Measurements from ENCODE around the gene GMIP. TPM values are rescaled to one million over a fixed set of nuclear protein-coding genes. Genes with fewer than 3 reads are reported as not detected.
"Not testable (repeated sequence)": the region's sequence is repeated elsewhere in the genome, so short reads cannot be mapped to it uniquely, and the experiment has no call there.

GMIP gene
- total and polyA plus RNA-seq, 2 donors, result 3.6 to 6.2 TPM

- H3K27ac ChIP-seq (ENCODE audit: low read depth); H3K4me3 ChIP-seq (ENCODE audit: low read depth, low read length); H3K4me1 ChIP-seq (ENCODE audit: insufficient read depth); DNase-seq (ENCODE audit: extremely low spot score); H3K36me3 ChIP-seq (ENCODE audit: insufficient read depth): not testable (repeated sequence)
- WGBS, result 90% methylated on average over 20 of the region's 20 CpGs
Measured at GRCh38 chr19:19598728-19599451, 44.6 kb downstream of the GMIP start.

GRCh38 chr19:19597809-19598306, 45.6 kb downstream of the GMIP start:
- no peak overlapping the region for H3K4me3 ChIP-seq (ENCODE audit: low read depth, low read length)
- no peaks in the 10 kb centered on the region for H3K4me1 ChIP-seq (ENCODE audit: insufficient read depth)
- no peak overlapping the region for H3K27ac ChIP-seq (ENCODE audit: low read depth)
- no peak for DNase-seq (ENCODE audit: extremely low spot score)
- no peaks in the 10 kb centered on the region for H3K36me3 ChIP-seq (ENCODE audit: insufficient read depth)
- 82% methylated on average over 8 of the region's 8 CpGs for WGBS

GRCh38 chr19:19595171-19595701, 48.2 kb downstream of the GMIP start:
- peak; percentile 80 for DNase-seq (ENCODE audit: extremely low spot score)
- H3K27ac ChIP-seq (ENCODE audit: low read depth), result peak overlapping the region; percentile 35

GRCh38 chr19:19594381-19594780, 49.1 kb downstream of the GMIP start:
- H3K27ac ChIP-seq (ENCODE audit: low read depth), result no peak overlapping the region
- peaks cover 3% of the 10 kb centered on the region for H3K4me1 ChIP-seq (ENCODE audit: insufficient read depth)
- H3K4me3 ChIP-seq (ENCODE audit: low read depth, low read length), result no peak overlapping the region
- H3K36me3 ChIP-seq (ENCODE audit: insufficient read depth), result no peaks in the 10 kb centered on the region
- no peak for DNase-seq (ENCODE audit: extremely low spot score)
- 93% methylated on average over 4 of the region's 4 CpGs for WGBS

More at GRCh38 chr19:19595171-19595701, 48.2 kb downstream of the GMIP start:
- Histone ChIP-seq H3K4me1 (ENCODE audit: insufficient read depth) (peaks cover 3% of the 10 kb centered on the region), H3K36me3 (ENCODE audit: insufficient read depth) (no peaks in the 10 kb centered on the region), H3K4me3 (ENCODE audit: low read depth, low read length) (no peak overlapping the region)
- WGBS, result 59% methylated on average over 8 of the region's 8 CpGs

GRCh38 chr19:19592690-19593089, 50.8 kb downstream of the GMIP start:
- no peak for DNase-seq (ENCODE audit: extremely low spot score)
- 93% methylated on average over 10 of the region's 10 CpGs for WGBS
- Histone ChIP-seq H3K4me1 (ENCODE audit: insufficient read depth) (peaks cover 3% of the 10 kb centered on the region), H3K4me3 (ENCODE audit: low read depth, low read length) (no peak overlapping the region), H3K36me3 (ENCODE audit: insufficient read depth) (no peaks in the 10 kb centered on the region), H3K27ac (ENCODE audit: low read depth) (no peak overlapping the region)

GRCh38 chr19:19591133-19591825, 52.2 kb downstream of the GMIP start:
- peaks cover 3% of the 10 kb centered on the region for H3K4me1 ChIP-seq (ENCODE audit: insufficient read depth)
- 36% methylated on average over 13 of the region's 13 CpGs for WGBS
- H3K36me3 ChIP-seq (ENCODE audit: insufficient read depth), result no peaks in the 10 kb centered on the region
- peak; percentile 48 for DNase-seq (ENCODE audit: extremely low spot score)
- H3K27ac ChIP-seq (ENCODE audit: low read depth), result no peak overlapping the region
- no peak overlapping the region for H3K4me3 ChIP-seq (ENCODE audit: low read depth, low read length)

- no peaks in the 10 kb centered on the region for H3K36me3 ChIP-seq (ENCODE audit: insufficient read depth)
- whole genome bisulfite sequencing, result 88% methylated on average over 2 of the region's 2 CpGs
- peaks cover 3% of the 10 kb centered on the region for H3K4me1 ChIP-seq (ENCODE audit: insufficient read depth)
- H3K27ac ChIP-seq (ENCODE audit: low read depth), result no peak overlapping the region
- DNase-seq (ENCODE audit: extremely low spot score), result no peak
- H3K4me3 ChIP-seq (ENCODE audit: low read depth, low read length), result no peak overlapping the region
Measured at GRCh38 chr19:19588546-19588945, 54.9 kb downstream of the GMIP start.

GRCh38 chr19:19587771-19588170, 55.7 kb downstream of the GMIP start:
- Histone ChIP-seq H3K36me3 (ENCODE audit: insufficient read depth) (no peaks in the 10 kb centered on the region), H3K4me1 (ENCODE audit: insufficient read depth) (peaks cover 3% of the 10 kb centered on the region), H3K4me3 (ENCODE audit: low read depth, low read length) (no peak overlapping the region), H3K27ac (ENCODE audit: low read depth) (no peak overlapping the region)
- 94% methylated on average over 5 of the region's 5 CpGs for WGBS
- DNase-seq (ENCODE audit: extremely low spot score), result no peak

GRCh38 chr19:19584356-19584755, 59.1 kb downstream of the GMIP start:
- 88% methylated on average over 6 of the region's 6 CpGs for WGBS
- no peaks in the 10 kb centered on the region for H3K36me3 ChIP-seq (ENCODE audit: insufficient read depth)
- H3K4me3 ChIP-seq (ENCODE audit: low read depth, low read length), result no peak overlapping the region
- H3K27ac ChIP-seq (ENCODE audit: low read depth), result no peak overlapping the region
- DNase-seq (ENCODE audit: extremely low spot score), result no peak
- H3K4me1 ChIP-seq (ENCODE audit: insufficient read depth), result no peaks in the 10 kb centered on the region

GRCh38 chr19:19582471-19582870, 61.0 kb downstream of the GMIP start:
- 84% methylated on average over 6 of the region's 6 CpGs for WGBS

GRCh38 chr19:19581391-19581790, 62.1 kb downstream of the GMIP start:
- no peak overlapping the region for H3K4me3 ChIP-seq (ENCODE audit: low read depth, low read length)
- no peaks in the 10 kb centered on the region for H3K4me1 ChIP-seq (ENCODE audit: insufficient read depth)
- H3K36me3 ChIP-seq (ENCODE audit: insufficient read depth), result no peaks in the 10 kb centered on the region
- 93% methylated on average over 13 of the region's 13 CpGs for WGBS
- no peak for DNase-seq (ENCODE audit: extremely low spot score)
- no peak overlapping the region for H3K27ac ChIP-seq (ENCODE audit: low read depth)

More at GRCh38 chr19:19582471-19582870, 61.0 kb downstream of the GMIP start:
- no peak for DNase-seq (ENCODE audit: extremely low spot score)
- H3K4me3 ChIP-seq (ENCODE audit: low read depth, low read length), result no peak overlapping the region
- H3K4me1 ChIP-seq (ENCODE audit: insufficient read depth), result no peaks in the 10 kb centered on the region
- H3K27ac ChIP-seq (ENCODE audit: low read depth), result no peak overlapping the region
- no peaks in the 10 kb centered on the region for H3K36me3 ChIP-seq (ENCODE audit: insufficient read depth)

GRCh38 chr19:19580418-19580817, 63.0 kb downstream of the GMIP start:
- Histone ChIP-seq H3K4me3 (ENCODE audit: low read depth, low read length) (no peak overlapping the region), H3K27ac (ENCODE audit: low read depth) (no peak overlapping the region), H3K36me3 (ENCODE audit: insufficient read depth) (no peaks in the 10 kb centered on the region), H3K4me1 (ENCODE audit: insufficient read depth) (no peaks in the 10 kb centered on the region)
- DNase-seq (ENCODE audit: extremely low spot score), result no peak
- 94% methylated on average over 4 of the region's 4 CpGs for WGBS

GRCh38 chr19:19579533-19580361, 63.7 kb downstream of the GMIP start:
- Histone ChIP-seq H3K27ac (ENCODE audit: low read depth) (no peak overlapping the region), H3K4me1 (ENCODE audit: insufficient read depth) (no peaks in the 10 kb centered on the region), H3K36me3 (ENCODE audit: insufficient read depth) (no peaks in the 10 kb centered on the region), H3K4me3 (ENCODE audit: low read depth, low read length) (no peak overlapping the region)
- no peak for DNase-seq (ENCODE audit: extremely low spot score)
- WGBS, result 87% methylated on average over 25 of the region's 25 CpGs

Measured in urinary bladder (tissue), 4 donors.